A549 (cell line): ENCODE data around the gene ADGRB2.

Experiments
- JUNB ChIP-seq: fragments of >200 bp; sonication (Bioruptor Twin); formaldehyde crosslinking; IDR thresholded peaks from 2 replicates; pipeline ENCODE4 v1.6.1; 2016
- KDM5A ChIP-seq: fragments of 200-600 bp; sonication (generic); IDR thresholded peaks from 2 replicates; pipeline ENCODE4 v1.6.1; 2016; ENCODE audit warnings: antibody characterized with exemption, mild to moderate bottlenecking
- ZC3H11A ChIP-seq: fragments of 450-650 bp; IDR thresholded peaks from 2 replicates; pipeline ENCODE4 v1.6.1; 2014; ENCODE audit warnings: antibody characterized with exemption, mild to moderate bottlenecking
- TF ChIP-seq, protein P1 (sequence below): fragments of >200 bp; sonication (Bioruptor Twin); formaldehyde crosslinking; IDR thresholded peaks from 3 replicates; pipeline ENCODE4 v1.5.1; 2016
- TF ChIP-seq, protein P2 (sequence below): fragments of 450-650 bp; IDR thresholded peaks from 2 replicates; pipeline ENCODE4 v1.6.1; 2014; ENCODE audit warnings: antibody characterized with exemption

DNA sequence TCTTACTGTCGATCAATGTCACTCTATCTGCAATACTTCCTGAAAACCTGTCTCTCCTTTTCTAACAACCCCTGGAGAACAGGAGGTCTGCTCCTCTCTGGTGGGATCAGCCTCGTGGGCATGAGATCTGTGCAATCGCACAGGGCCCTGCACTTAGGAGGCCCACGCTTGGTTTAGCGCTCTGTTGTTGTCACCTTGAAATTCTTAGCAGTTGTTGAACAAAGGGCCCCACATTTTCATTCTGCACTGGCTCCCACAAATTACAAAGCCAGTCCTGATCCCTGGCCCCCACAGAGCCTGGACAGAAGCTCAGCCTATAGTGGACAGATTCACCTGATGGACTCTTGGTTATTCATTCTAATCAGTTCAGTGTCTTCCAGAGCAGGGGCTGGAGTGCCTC lies 33.1 kb upstream of the ADGRB2 start:
- TF ChIP-seq, protein P1, sequence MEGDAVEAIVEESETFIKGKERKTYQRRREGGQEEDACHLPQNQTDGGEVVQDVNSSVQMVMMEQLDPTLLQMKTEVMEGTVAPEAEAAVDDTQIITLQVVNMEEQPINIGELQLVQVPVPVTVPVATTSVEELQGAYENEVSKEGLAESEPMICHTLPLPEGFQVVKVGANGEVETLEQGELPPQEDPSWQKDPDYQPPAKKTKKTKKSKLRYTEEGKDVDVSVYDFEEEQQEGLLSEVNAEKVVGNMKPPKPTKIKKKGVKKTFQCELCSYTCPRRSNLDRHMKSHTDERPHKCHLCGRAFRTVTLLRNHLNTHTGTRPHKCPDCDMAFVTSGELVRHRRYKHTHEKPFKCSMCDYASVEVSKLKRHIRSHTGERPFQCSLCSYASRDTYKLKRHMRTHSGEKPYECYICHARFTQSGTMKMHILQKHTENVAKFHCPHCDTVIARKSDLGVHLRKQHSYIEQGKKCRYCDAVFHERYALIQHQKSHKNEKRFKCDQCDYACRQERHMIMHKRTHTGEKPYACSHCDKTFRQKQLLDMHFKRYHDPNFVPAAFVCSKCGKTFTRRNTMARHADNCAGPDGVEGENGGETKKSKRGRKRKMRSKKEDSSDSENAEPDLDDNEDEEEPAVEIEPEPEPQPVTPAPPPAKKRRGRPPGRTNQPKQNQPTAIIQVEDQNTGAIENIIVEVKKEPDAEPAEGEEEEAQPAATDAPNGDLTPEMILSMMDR, result no peak
- TF ChIP-seq KDM5A, result no peak
- TF ChIP-seq ZC3H11A, result no peak
- TF ChIP-seq, protein P2, sequence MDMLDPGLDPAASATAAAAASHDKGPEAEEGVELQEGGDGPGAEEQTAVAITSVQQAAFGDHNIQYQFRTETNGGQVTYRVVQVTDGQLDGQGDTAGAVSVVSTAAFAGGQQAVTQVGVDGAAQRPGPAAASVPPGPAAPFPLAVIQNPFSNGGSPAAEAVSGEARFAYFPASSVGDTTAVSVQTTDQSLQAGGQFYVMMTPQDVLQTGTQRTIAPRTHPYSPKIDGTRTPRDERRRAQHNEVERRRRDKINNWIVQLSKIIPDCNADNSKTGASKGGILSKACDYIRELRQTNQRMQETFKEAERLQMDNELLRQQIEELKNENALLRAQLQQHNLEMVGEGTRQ, result no peak
- no peak for TF ChIP-seq JUNB
